Neural cell (in vitro differentiated cells): ENCODE data around the gene CIRBP.
A peak's percentile ranks its signal among the peaks of the same experiment; 100 is the strongest.

Experiments used
- CTCF ChIP-seq: fragments of 450-650 bp; IDR thresholded peaks from 2 replicates; pipeline ENCODE4 v1.5.1; 2014; ENCODE audit warnings: antibody characterized with exemption, mild to moderate bottlenecking, moderate library complexity; ENCODE audit not compliant: poor library complexity, severe bottlenecking
- EP300 ChIP-seq: fragments of 450-650 bp; conservative IDR thresholded peaks from 2 replicates; pipeline ENCODE4 v1.6.1; 2014; ENCODE audit warnings: antibody characterized with exemption, mild to moderate bottlenecking, moderate library complexity; ENCODE audit not compliant: poor library complexity, severe bottlenecking
- POLR2AphosphoS5 ChIP-seq: IDR thresholded peaks from 2 replicates; pipeline ENCODE4 v1.6.1; 2012
- RAD21 ChIP-seq: fragments of 450-650 bp; conservative IDR thresholded peaks from 2 replicates; pipeline ENCODE4 v1.6.1; 2014; ENCODE audit warnings: antibody characterized with exemption, mild to moderate bottlenecking, moderate library complexity
- REST ChIP-seq: IDR thresholded peaks from 2 replicates; pipeline ENCODE4 v1.6.1; 2012; ENCODE audit warnings: borderline replicate concordance
- TAF1 ChIP-seq: IDR thresholded peaks from 2 replicates; pipeline ENCODE4 v1.6.1; 2012; ENCODE audit warnings: low read depth

- TF ChIP-seq CTCF (peak; percentile 51), EP300 (no peak), POLR2AphosphoS5 (no peak), RAD21 (no peak), TAF1 (no peak), REST (no peak)
Observed at GRCh38 chr19:1261538-1261797, 7.7 kb upstream of the CIRBP start.
